ENCODE measurements around the gene MROH8. TPM values are rescaled to one million over a fixed set of nuclear protein-coding genes. Genes with fewer than 3 reads are reported as not detected.

Gene MROH8
- total RNA-seq, 4 donors from 2014 or later, result 1.6 to 6.2 (median 3.2) TPM

GRCh38 chr20:37219751-37220668 is 40.7 kb upstream of the MROH8 start:
- no peak for TF ChIP-seq EP300 (IDR thresholded peaks at IDR 0.05)
- no peak for TF ChIP-seq POLR2AphosphoS5 (IDR thresholded peaks at IDR 0.05)
- TF ChIP-seq CTCF (IDR thresholded peaks at IDR 0.05), result no peak
- TF ChIP-seq POLR2A (IDR thresholded peaks at IDR 0.05), result no peak
- Histone ChIP-seq H3K4me3 (no peak overlapping the region), H3K27me3 (no peaks in the 10 kb centered on the region), H3K9me3 (no peaks in the 10 kb centered on the region), H3K36me3 (peaks cover 0 to 60% of the 10 kb centered on the region in 2 donors), H3K27ac (peak overlapping the region; percentile 48 to 68 (median 64)), H3K4me1 (peaks cover 7 to 35% (median 8%) of the 10 kb centered on the region in 3 donors)
- no peak for ATAC-seq
- WGBS, 2 donors (ENCODE audit: low coverage in 1 of 2), result 33 to 58% methylated on average over 9 of the region's 10 CpGs

GRCh38 chr20:37218976-37219375 is 39.6 kb upstream of the MROH8 start:
- Histone ChIP-seq H3K27me3 (no peaks in the 10 kb centered on the region), H3K4me3 (no peak overlapping the region), H3K4me1 (peaks cover 7 to 35% (median 8%) of the 10 kb centered on the region in 3 donors), H3K36me3 (peaks cover 0 to 59% of the 10 kb centered on the region in 2 donors), H3K9me3 (no peaks in the 10 kb centered on the region), H3K27ac (no peak overlapping the region)
- WGBS, 2 donors (ENCODE audit: low coverage in 1 of 2), result 72 to 73% methylated on average over 4 of the region's 4 CpGs
- TF ChIP-seq EP300 (IDR thresholded peaks at IDR 0.05), result no peak
- TF ChIP-seq CTCF (IDR thresholded peaks at IDR 0.05), result no peak
- TF ChIP-seq POLR2A (IDR thresholded peaks at IDR 0.05), result no peak
- no peak for ATAC-seq

- TF ChIP-seq POLR2A (IDR thresholded peaks at IDR 0.05) (no peak), POLR2AphosphoS5 (IDR thresholded peaks at IDR 0.05) (no peak), EP300 (IDR thresholded peaks at IDR 0.05) (no peak), CTCF (IDR thresholded peaks at IDR 0.05) (no peak)
- Histone ChIP-seq H3K4me1 (peaks cover 7 to 35% (median 8%) of the 10 kb centered on the region in 3 donors), H3K27me3 (no peaks in the 10 kb centered on the region), H3K36me3 (peaks cover 3 to 60% of the 10 kb centered on the region in 2 donors), H3K27ac (no peak overlapping the region), H3K9me3 (no peaks in the 10 kb centered on the region), H3K4me3 (no peak overlapping the region)
- no peak for ATAC-seq
- 100% methylated on average over 4 of the region's 4 CpGs; no CpG with 5 or more reads in 1 of the 2 donors for WGBS, 2 donors (ENCODE audit: low coverage in 1 of 2)
These were observed 39.1 kb upstream of the MROH8 start for GRCh38 chr20:37218441-37218840.

- TF ChIP-seq POLR2A (IDR thresholded peaks at IDR 0.05) (no peak), POLR2AphosphoS5 (IDR thresholded peaks at IDR 0.05) (no peak), CTCF (IDR thresholded peaks at IDR 0.05) (no peak)
- 65 to 70% methylated on average over 4 of the region's 6 CpGs for WGBS, 2 donors (ENCODE audit: low coverage in 1 of 2)
- Histone ChIP-seq H3K27ac (no peak overlapping the region), H3K4me1 (peaks cover 0 to 20% (median 0%) of the 10 kb centered on the region in 3 donors), H3K27me3 (no peaks in the 10 kb centered on the region), H3K9me3 (no peaks in the 10 kb centered on the region), H3K36me3 (peaks cover 3 to 92% of the 10 kb centered on the region in 2 donors), H3K4me3 (no peak overlapping the region)
- no peak for ATAC-seq
These were observed 30.4 kb upstream of the MROH8 start for GRCh38 chr20:37209661-37210314.

Data from gastroesophageal sphincter (tissue), 4 donors.